ENCODE results near the gene TVP23A. TPM values are rescaled to one million over a fixed set of nuclear protein-coding genes. Genes with fewer than 3 reads are reported as not detected.
A peak's percentile ranks its signal among the peaks of the same experiment; 100 is the strongest.
"Not testable (repeated sequence)": the region's sequence is repeated elsewhere in the genome, so short reads cannot be mapped to it uniquely, and the experiment has no call there.

TVP23A gene
- total RNA-seq, 2 donors from 2014 or later = 0.22 to 0.69 TPM

DNA sequence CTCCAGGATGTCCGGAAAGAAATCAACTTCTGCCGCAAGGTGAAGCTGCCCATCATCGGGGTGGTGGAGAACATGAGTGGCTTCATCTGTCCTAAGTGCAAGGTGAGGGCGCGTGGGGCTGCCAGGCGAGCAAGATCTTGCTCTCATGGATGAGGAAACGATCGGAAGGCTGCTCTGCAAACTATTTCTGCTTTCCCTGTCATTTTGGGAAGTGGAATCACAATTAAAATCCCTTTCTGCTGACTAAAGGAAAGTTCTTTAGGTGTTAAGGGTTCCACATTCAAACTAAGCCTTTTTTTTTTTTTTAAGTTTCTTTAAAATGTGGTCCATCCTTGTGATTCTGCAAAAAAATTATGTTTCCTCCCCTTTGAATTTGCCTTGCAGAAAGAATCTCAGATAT lies 57.2 kb downstream of the TVP23A start:
- H3K9me3 Mint-ChIP-seq = no peaks in the 10 kb centered on the region
- H3K27me3 Mint-ChIP-seq = no peaks in the 10 kb centered on the region
- ATAC-seq (replicated peaks) = no peak
- no peak overlapping the region for H3K27ac Mint-ChIP-seq
- H3K4me1 Mint-ChIP-seq = peaks cover 4% of the 10 kb centered on the region
- H3K36me3 Mint-ChIP-seq (ENCODE audit: low read depth) = peaks cover 92% of the 10 kb centered on the region
- H3K4me3 Mint-ChIP-seq = no peak overlapping the region

DNA sequence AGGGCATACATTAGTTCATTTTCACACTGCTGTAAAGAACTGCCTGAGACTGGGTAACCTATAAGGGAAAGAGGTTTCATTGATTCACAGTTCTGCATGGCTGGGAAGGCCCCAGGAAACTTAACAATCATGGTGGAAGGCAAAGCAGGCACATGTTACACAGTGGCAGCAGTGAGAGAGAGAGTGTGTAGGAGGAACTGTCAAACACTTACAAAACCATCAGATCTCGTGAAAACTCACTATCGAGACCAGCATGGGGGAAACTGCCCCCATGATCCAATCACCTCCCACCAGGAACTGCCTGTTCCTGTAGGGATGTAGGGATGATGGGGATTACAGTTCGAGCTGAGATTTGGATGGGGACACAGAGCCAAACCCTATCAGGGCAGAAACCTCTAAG lies 57.7 kb downstream of the TVP23A start:
- no peak overlapping the region for H3K27ac Mint-ChIP-seq
- peaks cover 95% of the 10 kb centered on the region for H3K36me3 Mint-ChIP-seq (ENCODE audit: low read depth)
- H3K4me3 Mint-ChIP-seq = no peak overlapping the region
- no peaks in the 10 kb centered on the region for H3K27me3 Mint-ChIP-seq
- peaks cover 4% of the 10 kb centered on the region for H3K4me1 Mint-ChIP-seq
- no peak for ATAC-seq (replicated peaks)
- H3K9me3 Mint-ChIP-seq = no peaks in the 10 kb centered on the region

DNA sequence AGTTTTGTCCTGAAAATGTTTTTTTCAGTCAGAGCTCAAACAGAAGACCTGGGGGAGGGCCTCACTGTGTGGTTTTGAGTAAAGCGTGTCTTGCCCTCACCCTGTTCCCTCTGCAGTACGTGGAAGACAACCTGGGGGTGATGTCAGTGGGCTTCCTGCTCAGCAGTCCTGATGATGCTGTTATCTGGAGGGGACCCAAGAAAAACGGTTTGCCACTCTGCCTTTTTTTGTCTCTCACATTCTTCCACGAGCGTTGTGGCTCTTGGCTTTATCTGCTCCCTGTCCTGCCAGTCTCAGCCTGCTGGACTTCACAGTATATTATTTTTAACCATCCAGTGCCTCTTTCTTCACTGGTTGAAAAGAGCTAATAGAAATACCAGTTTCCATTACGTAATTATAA lies 62.0 kb downstream of the TVP23A start:
- H3K27me3 Mint-ChIP-seq = no peaks in the 10 kb centered on the region

DNA sequence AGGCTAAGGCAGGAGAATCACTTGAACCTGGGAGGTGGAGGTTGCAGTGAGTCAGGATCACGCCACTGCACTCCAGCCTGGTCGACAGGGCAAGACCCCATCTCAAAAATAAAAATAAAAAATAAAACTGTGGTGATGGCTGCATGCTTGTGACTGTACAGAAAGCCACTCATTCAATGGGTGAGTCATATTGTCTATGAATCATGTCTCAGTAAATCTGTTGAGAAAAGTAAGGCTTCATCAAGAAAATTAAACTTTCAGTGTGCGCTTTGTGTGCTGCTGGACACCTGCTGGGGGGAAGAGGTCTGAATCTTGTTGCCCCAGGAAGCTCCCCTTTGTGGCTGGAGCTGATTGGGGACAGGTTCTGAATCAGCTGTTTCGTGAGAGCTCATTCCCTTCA lies 63.7 kb downstream of the TVP23A start:
- H3K36me3 Mint-ChIP-seq (ENCODE audit: low read depth) = peaks cover 90% of the 10 kb centered on the region
- no peak overlapping the region for H3K4me3 Mint-ChIP-seq
- no peaks in the 10 kb centered on the region for H3K9me3 Mint-ChIP-seq

More for the DNA sequence above, 62.0 kb downstream of the TVP23A start:
- H3K4me3 Mint-ChIP-seq = no peak overlapping the region
- peaks cover 95% of the 10 kb centered on the region for H3K36me3 Mint-ChIP-seq (ENCODE audit: low read depth)
- peaks cover 20% of the 10 kb centered on the region for H3K4me1 Mint-ChIP-seq
- no peaks in the 10 kb centered on the region for H3K9me3 Mint-ChIP-seq
- ATAC-seq (replicated peaks) = no peak
- no peak overlapping the region for H3K27ac Mint-ChIP-seq

DNA sequence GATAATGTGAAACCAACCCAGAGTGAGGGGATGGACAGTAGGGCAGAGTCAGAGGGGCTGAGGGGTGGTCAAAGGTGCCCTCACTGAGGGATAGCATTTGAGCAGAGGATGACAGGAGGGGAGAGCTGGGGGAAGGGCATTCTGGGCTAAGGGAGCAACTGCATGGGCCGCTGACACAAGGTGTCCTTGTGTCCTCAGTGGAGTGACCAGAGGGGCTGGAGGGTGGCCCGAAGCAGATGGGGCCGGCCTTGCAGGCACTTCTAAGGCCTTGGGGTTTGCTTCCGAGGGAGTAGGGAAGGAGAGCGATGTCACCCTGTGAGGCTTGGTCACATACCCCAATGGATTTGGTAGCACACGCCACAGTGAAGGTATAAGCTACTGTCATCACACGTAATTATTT lies 64.9 kb downstream of the TVP23A start:
- Mint-ChIP-seq H3K4me1 (peaks cover 28% of the 10 kb centered on the region), H3K9me3 (no peaks in the 10 kb centered on the region), H3K36me3 (ENCODE audit: low read depth) (peaks cover 90% of the 10 kb centered on the region), H3K27me3 (no peaks in the 10 kb centered on the region), H3K4me3 (no peak overlapping the region), H3K27ac (peak overlapping the region; percentile 59)
- no peak for ATAC-seq (replicated peaks)

More for the DNA sequence above, 63.7 kb downstream of the TVP23A start:
- Mint-ChIP-seq H3K4me1 (peaks cover 28% of the 10 kb centered on the region), H3K27ac (peak overlapping the region; percentile 43), H3K27me3 (no peaks in the 10 kb centered on the region)
- peak; percentile 69 for ATAC-seq (replicated peaks)

DNA sequence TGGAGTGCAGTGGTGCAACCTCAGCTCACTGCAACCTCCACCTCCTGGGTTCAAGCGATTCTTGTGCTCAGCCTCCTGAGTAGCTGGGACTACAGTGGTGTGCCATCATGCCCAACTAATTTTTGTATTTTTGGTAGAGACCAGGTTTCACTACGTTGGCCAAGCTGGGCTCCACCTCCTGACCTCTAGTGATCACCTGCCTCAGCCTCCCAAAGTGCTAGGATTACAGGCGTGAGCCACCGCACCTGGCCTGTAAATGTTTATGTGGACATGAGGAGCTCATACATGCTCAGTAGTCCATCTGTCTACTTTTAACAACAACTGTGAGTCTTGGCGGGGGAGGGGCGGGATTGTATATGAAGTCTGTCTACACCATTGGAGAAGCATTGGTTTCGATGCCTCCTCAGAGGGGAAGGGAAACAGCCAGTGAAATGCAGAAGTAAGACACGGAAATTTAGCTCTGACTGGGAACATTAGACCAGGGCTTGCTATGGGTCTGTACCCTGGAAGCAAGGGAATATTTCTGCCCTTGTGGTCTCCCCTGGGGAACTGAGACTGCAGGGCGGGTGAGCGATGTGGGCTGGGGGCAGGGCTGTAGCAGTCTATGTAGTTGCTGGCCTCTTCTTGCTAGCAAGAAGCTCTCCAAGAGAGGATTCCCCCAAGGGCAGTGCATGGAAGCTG lies 65.6 kb downstream of the TVP23A start:
- Mint-ChIP-seq H3K9me3 (no peaks in the 10 kb centered on the region), H3K4me3 (no peak overlapping the region), H3K36me3 (ENCODE audit: low read depth) (peaks cover 90% of the 10 kb centered on the region), H3K4me1 (peaks cover 28% of the 10 kb centered on the region), H3K27ac (peak overlapping the region; percentile 59), H3K27me3 (no peaks in the 10 kb centered on the region)
- ATAC-seq (replicated peaks) = no peak

DNA sequence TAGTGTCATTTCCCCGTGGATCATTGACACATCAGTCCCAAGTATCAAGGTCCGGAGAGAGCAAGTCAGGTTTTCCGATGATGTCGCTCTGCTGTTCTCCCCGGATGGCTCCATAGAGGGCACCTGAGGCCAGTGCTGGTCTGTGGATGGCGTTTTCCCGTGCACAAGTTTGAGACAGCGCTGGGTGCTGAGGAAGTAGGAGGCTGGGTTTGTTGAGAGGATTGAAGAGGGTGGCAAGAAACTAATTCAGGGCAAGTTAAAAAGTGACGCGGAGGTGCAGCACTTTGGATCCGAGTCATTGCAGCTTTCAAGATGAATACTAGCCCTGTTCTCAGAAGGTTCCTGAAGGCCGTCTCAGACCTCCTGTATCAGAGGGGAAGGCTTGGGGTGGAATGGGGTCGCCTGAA lies 67.3 kb downstream of the TVP23A start:
- peak overlapping the region; percentile 37 for H3K4me3 Mint-ChIP-seq
- peak; percentile 81 for ATAC-seq (replicated peaks)
- H3K36me3 Mint-ChIP-seq (ENCODE audit: low read depth) = peaks cover 90% of the 10 kb centered on the region
- H3K4me1 Mint-ChIP-seq = peaks cover 28% of the 10 kb centered on the region
- peak overlapping the region; percentile 65 for H3K27ac Mint-ChIP-seq
- no peaks in the 10 kb centered on the region for H3K27me3 Mint-ChIP-seq
- H3K9me3 Mint-ChIP-seq = no peaks in the 10 kb centered on the region

DNA sequence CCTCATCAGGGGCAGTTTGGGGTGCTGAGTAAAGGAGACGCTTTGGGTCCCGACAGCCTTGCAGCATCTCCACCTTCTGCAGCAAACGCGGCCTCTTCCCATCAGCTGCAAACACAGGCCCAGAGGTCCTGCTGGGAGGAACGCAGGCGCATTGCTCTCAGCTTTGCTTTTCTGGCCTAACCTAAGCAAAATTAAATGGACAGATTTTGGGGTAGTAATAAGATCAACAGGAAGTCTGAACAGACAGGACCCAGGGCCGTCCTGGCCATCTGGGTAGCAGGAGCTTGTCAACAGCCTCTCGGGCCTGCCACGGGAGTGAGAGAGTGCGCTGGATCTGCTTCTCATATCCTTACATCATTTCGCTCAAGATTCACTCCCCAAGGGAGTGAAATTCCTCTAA lies 67.8 kb downstream of the TVP23A start:
- no peaks in the 10 kb centered on the region for H3K27me3 Mint-ChIP-seq
- H3K27ac Mint-ChIP-seq = peak overlapping the region; percentile 65
- H3K36me3 Mint-ChIP-seq (ENCODE audit: low read depth) = peaks cover 90% of the 10 kb centered on the region
- no peak for ATAC-seq (replicated peaks)
- no peaks in the 10 kb centered on the region for H3K9me3 Mint-ChIP-seq
- peak overlapping the region; percentile 37 for H3K4me3 Mint-ChIP-seq
- H3K4me1 Mint-ChIP-seq = peaks cover 28% of the 10 kb centered on the region

DNA sequence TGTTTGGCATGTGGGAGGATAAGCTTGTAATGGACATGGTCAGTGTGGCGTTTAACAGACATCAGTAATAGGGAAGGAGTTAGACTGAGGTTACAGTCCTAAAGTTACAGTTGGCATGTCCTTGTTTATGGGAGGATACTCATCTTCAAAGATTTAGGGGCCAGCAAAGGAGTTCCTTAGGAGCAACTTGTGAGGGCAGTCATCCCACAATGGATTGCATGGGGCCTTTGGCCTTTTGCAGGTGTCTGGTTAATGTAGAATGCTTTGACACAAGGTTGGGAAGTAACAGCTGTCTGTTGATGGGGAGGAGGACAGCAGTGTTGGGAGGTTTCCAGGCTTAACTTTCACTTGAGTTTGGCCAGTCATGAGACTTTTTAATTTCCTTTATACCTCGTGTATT lies 72.8 kb downstream of the TVP23A start:
- H3K27me3 Mint-ChIP-seq = no peaks in the 10 kb centered on the region
- H3K9me3 Mint-ChIP-seq = no peaks in the 10 kb centered on the region

DNA sequence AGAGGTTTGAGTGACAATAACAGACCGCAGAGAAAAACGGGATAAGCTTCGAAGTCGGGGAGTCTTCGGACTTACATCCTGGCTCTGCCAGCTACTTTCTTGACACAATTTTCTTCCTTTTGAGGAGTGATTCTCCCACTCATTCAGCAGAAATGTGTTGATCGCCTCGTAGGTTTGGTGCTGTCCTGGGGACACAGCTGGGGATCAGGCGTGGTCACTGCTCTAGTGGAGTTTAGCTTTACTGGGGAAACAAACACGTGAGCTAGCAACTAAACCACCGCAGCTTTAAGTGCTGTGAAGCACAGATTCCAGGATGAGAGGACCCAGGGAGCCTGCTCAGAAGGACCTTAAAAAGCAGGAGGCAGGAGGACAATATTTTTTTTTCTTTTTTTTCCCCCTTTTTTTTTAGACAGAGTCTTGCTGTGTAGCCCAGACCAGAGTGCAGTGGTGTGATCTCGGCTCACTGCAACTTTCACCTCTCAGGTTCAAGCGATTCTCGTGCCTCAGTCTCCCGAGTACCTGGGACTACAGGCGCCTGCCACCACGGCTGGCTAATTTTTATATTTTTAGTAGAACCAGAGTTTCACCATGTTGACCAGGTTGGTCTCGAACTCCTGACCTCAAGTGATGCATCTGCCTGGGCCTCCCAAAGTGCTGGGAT lies 74.1 kb downstream of the TVP23A start:
- peak overlapping the region; percentile 89 for H3K4me3 Mint-ChIP-seq
- peaks cover 23% of the 10 kb centered on the region for H3K4me1 Mint-ChIP-seq
- H3K36me3 Mint-ChIP-seq (ENCODE audit: low read depth) = peaks cover 56% of the 10 kb centered on the region
- no peaks in the 10 kb centered on the region for H3K27me3 Mint-ChIP-seq
- peak overlapping the region; percentile 96 for H3K27ac Mint-ChIP-seq
- no peak for ATAC-seq (replicated peaks)
- H3K9me3 Mint-ChIP-seq = no peaks in the 10 kb centered on the region

More for the DNA sequence above, 72.8 kb downstream of the TVP23A start:
- H3K4me1 Mint-ChIP-seq = peaks cover 25% of the 10 kb centered on the region
- no peak for ATAC-seq (replicated peaks)
- H3K36me3 Mint-ChIP-seq (ENCODE audit: low read depth) = peaks cover 64% of the 10 kb centered on the region
- peak overlapping the region; percentile 30 for H3K4me3 Mint-ChIP-seq
- H3K27ac Mint-ChIP-seq = no peak overlapping the region

DNA sequence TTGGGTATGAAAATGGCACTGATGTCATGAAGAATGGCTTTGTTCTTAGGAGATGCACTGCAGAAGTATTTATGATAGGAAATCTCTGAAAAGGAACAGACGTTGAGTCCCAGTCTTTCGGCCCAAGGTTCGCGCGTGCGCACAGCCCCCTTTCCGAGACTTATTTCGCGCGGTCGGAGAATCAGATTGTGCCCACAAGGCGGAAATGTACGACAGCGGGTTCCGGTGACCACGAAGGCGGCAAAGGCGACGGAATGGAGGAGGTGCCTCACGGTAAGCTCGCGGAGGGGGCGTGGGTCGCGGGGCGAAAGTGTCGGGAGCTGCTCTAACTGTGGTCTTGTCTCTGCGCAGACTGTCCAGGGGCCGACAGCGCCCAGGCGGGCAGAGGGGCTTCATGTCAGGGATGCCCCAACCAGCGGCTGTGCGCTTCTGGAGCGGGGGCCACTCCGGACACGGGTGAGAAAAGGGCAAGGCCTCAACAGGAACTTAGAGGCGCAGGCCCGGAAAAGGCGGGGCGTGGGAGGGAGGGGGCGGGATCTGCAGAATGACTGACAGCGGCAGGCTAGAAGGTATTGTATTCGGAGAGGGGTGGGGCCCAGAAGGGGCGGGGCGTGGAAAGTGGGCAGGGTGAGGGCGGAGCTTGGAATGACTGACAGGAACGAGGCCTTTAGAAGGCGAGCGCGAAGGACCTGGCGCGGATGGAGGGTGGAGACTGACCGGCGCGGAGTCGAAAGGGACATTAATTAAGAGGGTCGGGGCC lies 74.8 kb downstream of the TVP23A start, which contains the start of gene NUBP1:
Gene NUBP1, plus strand, starts transcription at position 233 of the 760 bp plus-strand sequence. Its CDS starts 22 bp downstream, at position 255.
- Mint-ChIP-seq H3K4me1 (peaks cover 23% of the 10 kb centered on the region), H3K4me3 (peak within 1 kb of the TSS; percentile 89), H3K27ac (peak within 1 kb of the TSS; percentile 96), H3K9me3 (no peaks in the 10 kb centered on the region), H3K27me3 (no peaks in the 10 kb centered on the region), H3K36me3 (ENCODE audit: low read depth) (peaks cover 49% of the 10 kb centered on the region)
- ATAC-seq (replicated peaks) = peak; percentile 94

DNA sequence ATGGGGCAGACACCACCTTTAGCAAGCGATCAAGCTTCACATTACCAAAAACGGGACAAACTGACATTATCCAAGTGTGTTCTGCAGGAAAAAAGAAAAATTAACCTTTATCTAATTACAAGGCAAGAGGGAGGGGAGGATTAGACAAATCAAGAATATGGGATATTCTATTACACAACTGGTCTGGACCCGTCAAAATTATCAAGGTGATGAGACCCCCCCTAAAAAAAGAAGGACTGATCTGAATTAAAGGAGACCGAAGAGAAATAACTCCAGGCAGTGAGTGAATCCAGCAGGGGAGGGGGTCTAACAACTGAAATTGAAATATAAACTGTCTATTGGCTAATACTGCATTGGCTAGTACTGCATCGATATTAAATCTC lies 75.4 kb downstream of the TVP23A start:
- ATAC-seq (replicated peaks) = no peak
- Mint-ChIP-seq H3K4me1 (peaks cover 25% of the 10 kb centered on the region), H3K27ac (peak overlapping the region; percentile 96), H3K4me3 (peak overlapping the region; percentile 89), H3K9me3 (no peaks in the 10 kb centered on the region), H3K27me3 (no peaks in the 10 kb centered on the region), H3K36me3 (ENCODE audit: low read depth) (peaks cover 43% of the 10 kb centered on the region)

DNA sequence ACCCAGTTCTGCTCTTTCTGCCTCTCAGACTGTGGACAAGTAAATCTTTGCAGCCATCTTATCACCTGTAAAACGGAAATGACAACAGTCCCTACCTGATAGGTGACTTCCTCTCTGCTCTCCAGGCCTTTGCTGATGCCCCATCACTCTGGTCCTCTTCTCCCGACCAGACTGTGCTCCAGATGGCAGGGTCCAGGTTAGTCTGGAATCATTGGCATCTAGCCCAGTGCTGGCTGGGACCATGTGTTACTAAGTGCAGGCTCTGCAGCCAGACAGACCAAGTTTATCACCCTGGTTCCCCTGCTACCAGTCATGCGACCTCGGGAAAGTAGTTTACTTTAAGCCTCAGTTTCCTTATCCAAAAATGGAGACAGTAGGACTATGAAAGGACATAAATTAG lies 76.8 kb downstream of the TVP23A start:
- H3K4me3 Mint-ChIP-seq = no peak overlapping the region
- no peak overlapping the region for H3K27ac Mint-ChIP-seq
- ATAC-seq (replicated peaks) = no peak

DNA sequence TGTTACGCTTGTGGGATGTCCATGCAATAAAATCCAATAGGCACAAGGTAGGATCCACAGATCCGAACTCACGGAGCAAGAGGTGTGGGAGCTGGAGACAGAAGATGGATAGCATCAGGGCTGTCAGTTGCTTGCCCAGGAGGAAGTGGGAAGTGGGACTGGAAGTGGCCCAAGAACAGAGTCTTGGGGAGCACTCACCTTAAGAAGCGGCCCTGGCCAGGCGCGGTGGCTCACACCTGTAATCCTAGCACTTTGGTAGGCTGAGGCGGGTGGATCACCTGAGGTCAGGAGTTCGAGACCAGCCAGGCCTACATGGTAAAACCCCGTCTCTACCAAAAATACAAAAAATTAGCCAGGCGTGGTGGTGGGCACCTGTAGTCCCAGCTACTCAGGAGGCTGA lies 77.3 kb downstream of the TVP23A start:
- H3K27ac Mint-ChIP-seq; H3K4me3 Mint-ChIP-seq; H3K9me3 Mint-ChIP-seq; ATAC-seq (replicated peaks); H3K27me3 Mint-ChIP-seq: not testable (repeated sequence)
- H3K4me1 Mint-ChIP-seq = peaks cover 28% of the 10 kb centered on the region
- peaks cover 23% of the 10 kb centered on the region for H3K36me3 Mint-ChIP-seq (ENCODE audit: low read depth)

More for the DNA sequence above, 76.8 kb downstream of the TVP23A start:
- Mint-ChIP-seq H3K4me1 (peaks cover 28% of the 10 kb centered on the region), H3K36me3 (ENCODE audit: low read depth) (peaks cover 29% of the 10 kb centered on the region), H3K27me3 (no peaks in the 10 kb centered on the region), H3K9me3 (no peaks in the 10 kb centered on the region)

All from activated T-helper 17 cell treated with anti-CD3 and anti-CD28 coated beads, Interleukin-2, amount 50 U/mL, for 72 hours (primary cell).